Type B pancreatic cell (in vitro differentiated cells): ENCODE results near the gene LRMDA. TPM values are rescaled to one million over a fixed set of nuclear protein-coding genes. Genes with fewer than 3 reads are reported as not detected.

Source experiments
- DNase-seq: peaks from one replicate; pipeline ENCODE4 v3.0.0; 2021; ENCODE audit warnings: mixed read lengths; ENCODE audit not compliant: unreplicated experiment; ENCODE audit errors: extremely low spot score
- H3K27ac Mint-ChIP-seq: 2 replicates; pipeline ENCODE4 v1.8.0; 2021; ENCODE audit warnings: mild to moderate bottlenecking, mixed read lengths
- H3K27me3 Mint-ChIP-seq: 2 replicates; pipeline ENCODE4 v1.8.0; 2021; ENCODE audit warnings: mixed read lengths
- H3K36me3 Mint-ChIP-seq: 2 replicates; pipeline ENCODE4 v1.8.0; 2021; ENCODE audit warnings: mixed read lengths
- H3K4me1 Mint-ChIP-seq: one replicate; pipeline ENCODE4 v1.8.0; 2021; ENCODE audit warnings: mixed read lengths; ENCODE audit not compliant: unreplicated experiment
- H3K4me3 Mint-ChIP-seq: 2 replicates; pipeline ENCODE4 v1.8.0; 2021; ENCODE audit warnings: mild to moderate bottlenecking, mixed read lengths
- H3K9me3 Mint-ChIP-seq: 2 replicates; pipeline ENCODE4 v1.8.0; 2021; ENCODE audit warnings: mixed read lengths
- CTCF ChIP-seq: fragments of 200-600 bp; sonication (generic); conservative IDR thresholded peaks from 2 replicates; pipeline ENCODE4 v1.5.0; 2021; ENCODE audit warnings: antibody characterized with exemption, mild to moderate bottlenecking
- total RNA-seq: library from RNA; stranded (reverse); gene quantifications from 2 replicates; pipeline ENCODE4 v1.2.1, GENCODE V29; 2021; ENCODE audit warnings: low replicate concordance

LRMDA gene
- total RNA-seq, 1 donor from 2014 or later: 2.0 TPM

DNA sequence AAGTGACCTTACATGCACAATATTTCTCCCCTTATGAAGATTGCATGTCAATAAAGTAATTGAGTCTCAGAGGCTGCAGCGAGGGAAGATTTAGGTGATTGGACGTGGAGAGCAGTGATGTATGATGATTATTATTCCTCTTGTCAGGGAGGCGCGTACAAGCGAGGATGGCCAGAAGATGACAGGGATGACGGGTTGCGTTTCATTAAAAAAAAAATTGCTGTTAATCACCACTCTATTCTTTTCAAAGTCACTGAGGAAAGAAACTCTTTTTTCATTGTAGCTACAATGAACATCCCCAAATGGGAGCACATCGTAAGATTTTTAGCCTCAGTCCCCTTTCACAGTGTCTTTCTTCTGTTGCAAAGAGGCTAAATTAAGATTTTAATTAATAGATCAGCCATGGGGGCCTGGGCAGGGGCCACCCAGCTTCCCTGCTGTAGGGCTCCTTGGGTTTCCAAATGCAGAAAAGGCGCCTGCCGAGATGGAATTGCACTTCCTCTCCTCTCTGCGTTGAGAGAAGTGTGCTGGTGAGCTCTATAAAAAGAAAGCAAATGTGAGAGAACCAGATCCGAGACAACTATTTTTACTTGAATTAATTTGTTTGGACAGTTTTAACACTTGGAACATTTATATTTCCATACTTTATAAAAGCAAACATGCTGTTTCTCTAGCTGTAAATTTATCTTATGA, 998.1 kb downstream of the LRMDA start:
- TF ChIP-seq CTCF: no peak
- DNase-seq: no peak
- Mint-ChIP-seq H3K36me3 (no peaks in the 10 kb centered on the region), H3K4me1 (peaks cover 53% of the 10 kb centered on the region), H3K27me3 (peaks cover 8% of the 10 kb centered on the region), H3K4me3 (peak overlapping the region; percentile 40), H3K27ac (peak overlapping the region; percentile 6), H3K9me3 (no peaks in the 10 kb centered on the region)

- no peak for DNase-seq
- H3K27me3 Mint-ChIP-seq: peaks cover 8% of the 10 kb centered on the region
- TF ChIP-seq CTCF: no peak
- no peaks in the 10 kb centered on the region for H3K36me3 Mint-ChIP-seq
- H3K4me1 Mint-ChIP-seq: peaks cover 53% of the 10 kb centered on the region
- H3K4me3 Mint-ChIP-seq: peak overlapping the region; percentile 24
- H3K27ac Mint-ChIP-seq: peak overlapping the region; percentile 6
- H3K9me3 Mint-ChIP-seq: no peaks in the 10 kb centered on the region
These were observed 998.7 kb downstream of the LRMDA start for GRCh38 chr10:76430061-76430645.

DNA sequence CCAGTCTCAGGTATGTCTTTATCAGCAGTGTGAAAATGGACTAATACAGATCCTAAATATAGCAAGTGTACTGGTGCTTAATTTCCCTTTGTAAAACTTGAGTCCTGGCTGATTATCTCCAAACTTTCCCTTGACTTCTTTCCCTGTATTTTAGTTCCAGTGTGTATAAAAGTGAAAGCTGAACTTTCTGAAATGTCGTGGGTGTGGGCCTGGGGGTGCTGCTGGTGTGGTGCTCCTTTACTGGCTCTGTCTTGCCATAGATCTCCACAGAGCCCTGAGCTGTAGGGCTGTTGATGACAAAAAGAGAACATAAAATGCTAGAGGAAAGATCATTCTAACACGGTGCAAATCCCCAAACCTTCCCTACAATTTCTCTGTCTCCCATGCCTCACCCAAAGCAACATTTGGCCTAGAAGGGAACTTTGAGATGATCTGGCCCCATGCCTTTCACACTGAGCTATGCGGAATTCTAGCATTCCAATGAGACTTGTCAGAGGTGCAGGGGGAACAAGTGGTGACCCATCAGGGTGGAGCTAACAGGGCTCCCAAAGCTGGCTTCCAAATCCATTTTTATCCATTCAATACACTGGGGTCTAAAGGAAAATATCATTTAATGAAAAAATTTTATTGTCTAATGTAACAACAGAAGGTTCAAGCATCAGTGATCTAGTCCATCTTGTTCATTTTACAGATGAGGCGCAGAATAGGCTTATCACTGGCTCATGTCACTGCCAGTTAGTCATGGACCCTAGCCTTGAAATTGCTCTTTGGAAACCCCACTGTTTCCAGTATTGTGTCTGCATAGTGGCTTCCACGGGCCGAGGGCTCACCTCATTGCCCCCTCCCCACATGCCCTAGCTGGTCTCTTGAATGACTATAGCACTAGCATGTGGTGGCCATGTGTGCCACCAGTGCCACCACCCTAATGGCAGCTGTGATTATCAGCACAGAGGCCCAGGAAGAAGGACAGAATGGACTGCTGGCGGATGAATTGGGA, 1000.9 kb downstream of the LRMDA start:
- Mint-ChIP-seq H3K27me3 (peaks cover 16% of the 10 kb centered on the region), H3K4me3 (no peak overlapping the region), H3K4me1 (peaks cover 53% of the 10 kb centered on the region), H3K9me3 (no peaks in the 10 kb centered on the region), H3K27ac (peak overlapping the region; percentile 12), H3K36me3 (no peaks in the 10 kb centered on the region)
- TF ChIP-seq CTCF: no peak
- no peak for DNase-seq

DNA sequence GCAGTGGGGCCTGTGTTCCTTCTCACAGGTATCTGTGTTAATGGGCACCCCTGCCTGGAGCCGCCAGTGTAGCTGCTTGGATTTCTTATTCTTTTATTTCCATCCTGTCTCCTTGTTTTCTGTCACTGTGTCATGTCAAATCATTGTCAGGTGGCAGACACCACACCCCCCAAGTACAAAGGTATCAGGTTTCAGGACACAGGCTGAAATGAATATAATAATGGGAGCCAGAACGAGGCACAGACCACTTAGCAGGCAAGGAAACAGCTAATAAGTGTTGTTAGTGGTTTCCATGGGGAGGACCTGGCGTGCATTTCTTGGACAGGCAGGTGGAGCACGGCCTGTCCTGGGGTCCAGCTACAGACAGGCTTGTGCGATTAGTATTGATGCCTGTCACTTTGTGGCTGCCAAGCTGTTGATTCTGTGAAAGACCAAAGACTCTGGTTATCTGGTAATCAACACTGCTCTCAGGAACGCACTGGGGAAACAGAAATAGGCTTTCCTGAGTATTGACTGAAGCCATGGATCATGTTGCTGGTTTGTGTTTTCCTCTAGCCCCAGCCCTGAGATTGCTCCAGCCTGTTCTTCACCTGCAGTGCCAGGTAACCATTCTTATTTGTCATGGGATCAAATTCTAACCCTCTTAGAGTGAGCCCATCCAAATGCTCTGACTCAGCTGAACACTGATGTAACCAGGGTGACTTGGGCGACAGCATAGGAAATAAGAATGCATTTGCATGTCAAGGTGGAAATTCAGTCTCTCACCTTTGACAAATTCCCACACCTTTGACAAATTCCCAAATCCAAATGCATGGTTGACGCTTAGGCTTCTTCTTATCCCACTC, 1002.0 kb downstream of the LRMDA start:
- Mint-ChIP-seq H3K9me3 (no peaks in the 10 kb centered on the region), H3K4me1 (peaks cover 53% of the 10 kb centered on the region), H3K27me3 (peaks cover 15% of the 10 kb centered on the region), H3K4me3 (no peak overlapping the region), H3K27ac (no peak overlapping the region), H3K36me3 (no peaks in the 10 kb centered on the region)
- DNase-seq: no peak
- TF ChIP-seq CTCF: no peak

GRCh38 chr10:76435157-76435556, 1003.7 kb downstream of the LRMDA start:
- Mint-ChIP-seq H3K9me3 (peaks cover 4% of the 10 kb centered on the region), H3K27ac (no peak overlapping the region), H3K4me1 (peaks cover 36% of the 10 kb centered on the region), H3K36me3 (no peaks in the 10 kb centered on the region), H3K4me3 (no peak overlapping the region), H3K27me3 (peaks cover 12% of the 10 kb centered on the region)
- no peak for DNase-seq
- no peak for TF ChIP-seq CTCF
